WTC11 (cell line): ENCODE measurements around the gene EIF4E1B. TPM values are rescaled to one million over a fixed set of nuclear protein-coding genes. Genes with fewer than 3 reads are reported as not detected.
A peak's percentile ranks its signal among the peaks of the same experiment; 100 is the strongest.

Experiments used
- ATAC-seq: fragments of 200-7000 bp; cut with Tn5 transposase; 2 replicates; pipeline ENCODE4 v1.10.0; 2021; ENCODE audit warnings: mild to moderate bottlenecking, moderate library complexity
- CTCF ChIA-PET: fragments of 300-600 bp; sonication (Branson Sonifier 250); formaldehyde crosslinking; loops from one replicate; lab custom pipeline; 2021; ENCODE audit warnings: antibody characterized with exemption; lab: Charles Lee
- POLR2A ChIA-PET: fragments of 350-600 bp; sonication (Branson Sonifier 250); formaldehyde crosslinking; loops from one replicate; lab custom pipeline; 2021; ENCODE audit warnings: antibody characterized with exemption; lab: Charles Lee
- DNase-seq: peaks from one replicate; pipeline ENCODE4 v3.0.0; 2021; ENCODE audit warnings: low spot score
- H3K27ac Mint-ChIP-seq: 2 replicates; pipeline ENCODE4 v1.8.0; 2021; ENCODE audit warnings: mixed read lengths
- H3K27me3 Mint-ChIP-seq: 2 replicates; pipeline ENCODE4 v1.8.0; 2021; ENCODE audit warnings: low read depth, mild to moderate bottlenecking, moderate library complexity, mixed read lengths
- H3K36me3 Mint-ChIP-seq: 2 replicates; pipeline ENCODE4 v1.8.0; 2021; ENCODE audit warnings: mixed read lengths
- H3K4me1 Mint-ChIP-seq: 2 replicates; pipeline ENCODE4 v1.8.0; 2022; ENCODE audit warnings: mixed read lengths
- H3K4me3 Mint-ChIP-seq: 2 replicates; pipeline ENCODE4 v1.8.0; 2021; ENCODE audit warnings: mild to moderate bottlenecking, moderate library complexity, mixed read lengths
- H3K9me3 Mint-ChIP-seq: 2 replicates; pipeline ENCODE4 v1.8.0; 2021; ENCODE audit warnings: mixed read lengths
- ELF4 ChIP-seq: sonication (generic); formaldehyde crosslinking; IDR thresholded peaks from 2 replicates; pipeline ENCODE4 v1.8.1; 2022; ENCODE audit warnings: low read depth, mild to moderate bottlenecking, moderate library complexity, missing genetic modification reagents
- EMX1 ChIP-seq: fragments of 250-450 bp; sonication (Bioruptor Pico); IDR thresholded peaks from 2 replicates; pipeline ENCODE4 v1.8.0; 2021; ENCODE audit warnings: mild to moderate bottlenecking
- ETV6 ChIP-seq: sonication (generic); formaldehyde crosslinking; IDR thresholded peaks from 2 replicates; pipeline ENCODE4 v1.8.1; 2022; ENCODE audit warnings: mild to moderate bottlenecking, missing genetic modification reagents
- FOXK1 ChIP-seq: sonication (generic); formaldehyde crosslinking; IDR thresholded peaks from 2 replicates; pipeline ENCODE4 v1.8.0; 2022; ENCODE audit warnings: mild to moderate bottlenecking, moderate library complexity, missing genetic modification reagents
- FOXP1 ChIP-seq: sonication (generic); formaldehyde crosslinking; IDR thresholded peaks from 2 replicates; pipeline ENCODE4 v1.8.0; 2022; ENCODE audit warnings: missing genetic modification reagents, mild to moderate bottlenecking, moderate library complexity, borderline replicate concordance
- HMGA2 ChIP-seq: fragments of 250-450 bp; sonication (Bioruptor Pico); IDR thresholded peaks from 2 replicates; pipeline ENCODE4 v1.4.0; 2021; ENCODE audit warnings: mild to moderate bottlenecking, moderate library complexity
- KAT7 ChIP-seq: sonication (generic); formaldehyde crosslinking; IDR thresholded peaks from 2 replicates; pipeline ENCODE4 v1.8.1; 2023; ENCODE audit warnings: missing genetic modification reagents, mild to moderate bottlenecking, borderline replicate concordance
- MYBL2 ChIP-seq: sonication (generic); formaldehyde crosslinking; IDR thresholded peaks from 2 replicates; pipeline ENCODE4 v1.8.1; 2023; ENCODE audit warnings: mild to moderate bottlenecking, moderate library complexity, missing genetic modification reagents
- NFATC4 ChIP-seq: fragments of 250-450 bp; sonication (Bioruptor Pico); IDR thresholded peaks from 2 replicates; pipeline ENCODE4 v1.9.0; 2021; ENCODE audit warnings: mild to moderate bottlenecking
- SOX15 ChIP-seq: fragments of 250-450 bp; sonication (Bioruptor Pico); IDR thresholded peaks from 2 replicates; pipeline ENCODE4 v1.9.0; 2021; ENCODE audit warnings: mild to moderate bottlenecking
- SP1 ChIP-seq: sonication (generic); formaldehyde crosslinking; conservative IDR thresholded peaks from 2 replicates; pipeline ENCODE4 v1.8.1; 2022; ENCODE audit warnings: missing genetic modification reagents
- ZNF121 ChIP-seq: sonication (generic); formaldehyde crosslinking; IDR thresholded peaks from 2 replicates; pipeline ENCODE4 v1.8.0; 2023; ENCODE audit warnings: missing genetic modification reagents
- total RNA-seq: library from RNA; stranded (reverse); gene quantifications from 3 replicates; pipeline ENCODE4 v1.2.3, GENCODE V29; 2021
- TF ChIP-seq, protein P1 (sequence below): fragments of 250-450 bp; sonication (Bioruptor Pico); IDR thresholded peaks from 2 replicates; pipeline ENCODE4 v1.9.0; 2021; ENCODE audit warnings: moderate library complexity, mild to moderate bottlenecking, inconsistent platforms, borderline replicate concordance
- TF ChIP-seq, protein P2 (sequence below): sonication (generic); formaldehyde crosslinking; IDR thresholded peaks from 2 replicates; pipeline ENCODE4 v1.8.0; 2022; ENCODE audit warnings: mild to moderate bottlenecking, missing genetic modification reagents
- TF ChIP-seq, protein P3 (sequence below): sonication (generic); formaldehyde crosslinking; IDR thresholded peaks from 2 replicates; pipeline ENCODE4 v1.8.0; 2023; ENCODE audit warnings: missing genetic modification reagents
- TF ChIP-seq, protein P4 (sequence below): fragments of 200-600 bp; IDR thresholded peaks from 2 replicates; pipeline ENCODE4 v1.8.0; 2022; ENCODE audit warnings: antibody characterized with exemption
- TF ChIP-seq, protein P5 (sequence below): sonication (generic); formaldehyde crosslinking; IDR thresholded peaks from 2 replicates; pipeline ENCODE4 v1.8.1; 2023; ENCODE audit warnings: mild to moderate bottlenecking, missing genetic modification reagents, moderate library complexity
- TF ChIP-seq, protein P6 (sequence below): sonication (generic); formaldehyde crosslinking; IDR thresholded peaks from 2 replicates; pipeline ENCODE4 v1.8.1; 2023; ENCODE audit warnings: mild to moderate bottlenecking, missing genetic modification reagents, borderline replicate concordance

EIF4E1B gene
- total RNA-seq, 1 experiment from 2014 or later: 0.74 TPM

DNA sequence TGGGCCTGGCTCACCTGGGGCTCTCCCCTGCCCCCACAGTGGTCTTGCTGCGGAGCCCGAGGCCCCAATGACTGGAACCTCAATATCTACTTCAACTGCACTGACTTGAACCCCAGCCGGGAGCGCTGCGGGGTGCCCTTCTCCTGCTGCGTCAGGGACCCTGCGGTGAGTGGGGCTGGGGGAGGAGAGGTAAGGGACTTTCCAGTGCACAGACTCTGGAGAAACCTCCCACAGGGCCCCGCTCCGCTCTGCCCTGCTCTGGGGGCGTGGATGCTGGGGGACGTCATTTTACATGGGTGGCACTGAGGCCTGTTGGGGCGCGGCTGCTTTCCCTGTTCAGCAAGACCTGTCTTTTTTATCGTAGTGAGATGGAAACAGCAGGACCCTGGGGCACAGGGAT is 24.4 kb downstream of the EIF4E1B start (continued):
- TF ChIP-seq NFATC4 (CRISPR knock-in tag): no peak
- TF ChIP-seq, protein P1, sequence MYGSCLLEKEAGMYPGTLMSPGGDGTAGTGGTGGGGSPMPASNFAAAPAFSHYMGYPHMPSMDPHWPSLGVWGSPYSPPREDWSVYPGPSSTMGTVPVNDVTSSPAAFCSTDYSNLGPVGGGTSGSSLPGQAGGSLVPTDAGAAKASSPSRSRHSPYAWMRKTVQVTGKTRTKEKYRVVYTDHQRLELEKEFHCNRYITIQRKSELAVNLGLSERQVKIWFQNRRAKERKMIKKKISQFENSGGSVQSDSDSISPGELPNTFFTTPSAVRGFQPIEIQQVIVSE (CRISPR knock-in tag): no peak
- TF ChIP-seq, protein P2, sequence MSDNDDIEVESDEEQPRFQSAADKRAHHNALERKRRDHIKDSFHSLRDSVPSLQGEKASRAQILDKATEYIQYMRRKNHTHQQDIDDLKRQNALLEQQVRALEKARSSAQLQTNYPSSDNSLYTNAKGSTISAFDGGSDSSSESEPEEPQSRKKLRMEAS (CRISPR knock-in tag): no peak
- TF ChIP-seq KAT7 (CRISPR knock-in tag): no peak
- TF ChIP-seq MYBL2 (CRISPR knock-in tag): no peak

DNA sequence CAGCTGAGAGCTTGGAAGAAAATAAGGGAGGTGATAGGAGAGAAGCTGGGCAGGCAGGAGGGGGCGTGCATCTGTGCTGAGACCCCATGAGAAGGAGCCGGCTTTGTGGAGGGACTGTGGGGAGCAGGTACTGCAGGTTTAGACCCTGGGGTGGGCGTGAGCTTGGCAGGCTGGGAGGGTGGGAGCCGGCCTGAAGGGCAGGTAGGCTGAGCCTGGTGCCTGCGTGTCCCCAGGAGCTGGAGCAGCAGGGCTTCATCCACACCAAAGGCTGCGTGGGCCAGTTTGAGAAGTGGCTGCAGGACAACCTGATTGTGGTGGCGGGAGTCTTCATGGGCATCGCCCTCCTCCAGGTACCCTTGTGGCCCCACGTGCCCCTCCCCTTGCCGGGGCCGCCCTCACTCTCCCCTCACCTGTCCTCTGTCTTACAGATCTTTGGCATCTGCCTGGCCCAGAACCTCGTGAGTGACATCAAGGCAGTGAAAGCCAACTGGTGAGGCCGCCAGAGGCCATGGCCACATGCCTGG is 26.1 kb downstream of the EIF4E1B start:
- ChIA-PET CTCF (interaction anchor here (1.7 to 6.2 kb wide), 7 partner anchors 7 to 456 kb away, joined by 6 to 233 read pairs (median 19); partner anchors contain the start of genes HK3 and TSPAN17), POLR2A (no interaction called here)
- no peaks in the 10 kb centered on the region for H3K36me3 Mint-ChIP-seq
- H3K4me1 Mint-ChIP-seq: peaks cover 6% of the 10 kb centered on the region; the same call in 1 of the 2 replicates
- TF ChIP-seq SOX15 (CRISPR knock-in tag) (no peak), EMX1 (CRISPR knock-in tag) (no peak), ELF4 (CRISPR knock-in tag) (no peak), MYBL2 (CRISPR knock-in tag) (no peak), FOXK1 (no peak)
- TF ChIP-seq, protein P3, sequence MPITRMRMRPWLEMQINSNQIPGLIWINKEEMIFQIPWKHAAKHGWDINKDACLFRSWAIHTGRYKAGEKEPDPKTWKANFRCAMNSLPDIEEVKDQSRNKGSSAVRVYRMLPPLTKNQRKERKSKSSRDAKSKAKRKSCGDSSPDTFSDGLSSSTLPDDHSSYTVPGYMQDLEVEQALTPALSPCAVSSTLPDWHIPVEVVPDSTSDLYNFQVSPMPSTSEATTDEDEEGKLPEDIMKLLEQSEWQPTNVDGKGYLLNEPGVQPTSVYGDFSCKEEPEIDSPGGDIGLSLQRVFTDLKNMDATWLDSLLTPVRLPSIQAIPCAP (CRISPR knock-in tag): no peak
- ATAC-seq (no peak), DNase-seq (no peak)
- no peaks in the 10 kb centered on the region for H3K9me3 Mint-ChIP-seq
- no peaks in the 10 kb centered on the region for H3K27me3 Mint-ChIP-seq
- H3K27ac Mint-ChIP-seq: no peak overlapping the region
- H3K4me3 Mint-ChIP-seq: no peak overlapping the region

DNA sequence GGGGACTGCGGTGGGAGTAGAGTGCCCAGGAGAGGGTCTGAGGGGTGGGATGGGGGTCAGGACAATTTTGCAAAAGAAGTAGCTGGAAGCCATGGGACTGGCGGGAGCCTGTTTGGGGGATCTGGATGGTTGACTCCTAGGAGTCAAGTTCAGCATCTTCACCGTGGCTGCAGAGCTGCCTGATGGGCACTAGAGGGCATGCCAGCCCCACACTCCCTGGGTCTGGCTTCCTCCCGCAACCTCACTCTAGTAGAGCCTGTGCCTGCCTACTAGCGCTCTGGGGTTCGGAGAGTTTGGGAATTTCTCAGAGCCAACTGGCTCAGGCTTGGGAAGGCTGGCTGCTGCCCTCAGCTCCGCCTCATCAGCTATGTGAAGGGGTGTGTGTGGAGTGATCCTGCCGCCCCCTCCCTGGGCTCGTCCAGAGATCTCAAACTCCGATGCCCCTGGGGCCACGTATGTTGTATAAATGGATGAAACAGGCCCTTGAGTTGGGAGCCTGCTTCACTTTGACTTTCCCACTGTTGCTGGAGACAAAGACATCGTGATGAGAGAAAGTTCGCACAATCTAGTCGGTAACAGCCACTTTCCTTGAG is 27.6 kb downstream of the EIF4E1B start:
- TF ChIP-seq HMGA2 (CRISPR knock-in tag) (no peak), SP1 (CRISPR knock-in tag) (0 out of 2 replicates have a peak, but pooled peaks have one; percentile 23), ZNF121 (CRISPR knock-in tag) (peak; percentile 76; the same call in 1 of the 2 replicates), FOXP1 (peak; percentile 43; the same call in 1 of the 2 replicates), ETV6 (CRISPR knock-in tag) (no peak)
- TF ChIP-seq, protein P4, sequence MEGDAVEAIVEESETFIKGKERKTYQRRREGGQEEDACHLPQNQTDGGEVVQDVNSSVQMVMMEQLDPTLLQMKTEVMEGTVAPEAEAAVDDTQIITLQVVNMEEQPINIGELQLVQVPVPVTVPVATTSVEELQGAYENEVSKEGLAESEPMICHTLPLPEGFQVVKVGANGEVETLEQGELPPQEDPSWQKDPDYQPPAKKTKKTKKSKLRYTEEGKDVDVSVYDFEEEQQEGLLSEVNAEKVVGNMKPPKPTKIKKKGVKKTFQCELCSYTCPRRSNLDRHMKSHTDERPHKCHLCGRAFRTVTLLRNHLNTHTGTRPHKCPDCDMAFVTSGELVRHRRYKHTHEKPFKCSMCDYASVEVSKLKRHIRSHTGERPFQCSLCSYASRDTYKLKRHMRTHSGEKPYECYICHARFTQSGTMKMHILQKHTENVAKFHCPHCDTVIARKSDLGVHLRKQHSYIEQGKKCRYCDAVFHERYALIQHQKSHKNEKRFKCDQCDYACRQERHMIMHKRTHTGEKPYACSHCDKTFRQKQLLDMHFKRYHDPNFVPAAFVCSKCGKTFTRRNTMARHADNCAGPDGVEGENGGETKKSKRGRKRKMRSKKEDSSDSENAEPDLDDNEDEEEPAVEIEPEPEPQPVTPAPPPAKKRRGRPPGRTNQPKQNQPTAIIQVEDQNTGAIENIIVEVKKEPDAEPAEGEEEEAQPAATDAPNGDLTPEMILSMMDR: peak; percentile 75
- TF ChIP-seq, protein P5, sequence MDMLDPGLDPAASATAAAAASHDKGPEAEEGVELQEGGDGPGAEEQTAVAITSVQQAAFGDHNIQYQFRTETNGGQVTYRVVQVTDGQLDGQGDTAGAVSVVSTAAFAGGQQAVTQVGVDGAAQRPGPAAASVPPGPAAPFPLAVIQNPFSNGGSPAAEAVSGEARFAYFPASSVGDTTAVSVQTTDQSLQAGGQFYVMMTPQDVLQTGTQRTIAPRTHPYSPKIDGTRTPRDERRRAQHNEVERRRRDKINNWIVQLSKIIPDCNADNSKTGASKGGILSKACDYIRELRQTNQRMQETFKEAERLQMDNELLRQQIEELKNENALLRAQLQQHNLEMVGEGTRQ: no peak
- TF ChIP-seq, protein P6, sequence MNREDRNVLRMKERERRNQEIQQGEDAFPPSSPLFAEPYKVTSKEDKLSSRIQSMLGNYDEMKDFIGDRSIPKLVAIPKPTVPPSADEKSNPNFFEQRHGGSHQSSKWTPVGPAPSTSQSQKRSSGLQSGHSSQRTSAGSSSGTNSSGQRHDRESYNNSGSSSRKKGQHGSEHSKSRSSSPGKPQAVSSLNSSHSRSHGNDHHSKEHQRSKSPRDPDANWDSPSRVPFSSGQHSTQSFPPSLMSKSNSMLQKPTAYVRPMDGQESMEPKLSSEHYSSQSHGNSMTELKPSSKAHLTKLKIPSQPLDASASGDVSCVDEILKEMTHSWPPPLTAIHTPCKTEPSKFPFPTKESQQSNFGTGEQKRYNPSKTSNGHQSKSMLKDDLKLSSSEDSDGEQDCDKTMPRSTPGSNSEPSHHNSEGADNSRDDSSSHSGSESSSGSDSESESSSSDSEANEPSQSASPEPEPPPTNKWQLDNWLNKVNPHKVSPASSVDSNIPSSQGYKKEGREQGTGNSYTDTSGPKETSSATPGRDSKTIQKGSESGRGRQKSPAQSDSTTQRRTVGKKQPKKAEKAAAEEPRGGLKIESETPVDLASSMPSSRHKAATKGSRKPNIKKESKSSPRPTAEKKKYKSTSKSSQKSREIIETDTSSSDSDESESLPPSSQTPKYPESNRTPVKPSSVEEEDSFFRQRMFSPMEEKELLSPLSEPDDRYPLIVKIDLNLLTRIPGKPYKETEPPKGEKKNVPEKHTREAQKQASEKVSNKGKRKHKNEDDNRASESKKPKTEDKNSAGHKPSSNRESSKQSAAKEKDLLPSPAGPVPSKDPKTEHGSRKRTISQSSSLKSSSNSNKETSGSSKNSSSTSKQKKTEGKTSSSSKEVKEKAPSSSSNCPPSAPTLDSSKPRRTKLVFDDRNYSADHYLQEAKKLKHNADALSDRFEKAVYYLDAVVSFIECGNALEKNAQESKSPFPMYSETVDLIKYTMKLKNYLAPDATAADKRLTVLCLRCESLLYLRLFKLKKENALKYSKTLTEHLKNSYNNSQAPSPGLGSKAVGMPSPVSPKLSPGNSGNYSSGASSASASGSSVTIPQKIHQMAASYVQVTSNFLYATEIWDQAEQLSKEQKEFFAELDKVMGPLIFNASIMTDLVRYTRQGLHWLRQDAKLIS (CRISPR knock-in tag): no peak
- ATAC-seq (peak; percentile 83), DNase-seq (peak; percentile 81)
- Mint-ChIP-seq H3K4me1 (peaks cover 3% of the 10 kb centered on the region; the same call in 1 of the 2 replicates), H3K27me3 (no peaks in the 10 kb centered on the region), H3K9me3 (no peaks in the 10 kb centered on the region), H3K36me3 (no peaks in the 10 kb centered on the region), H3K4me3 (no peak overlapping the region), H3K27ac (peak overlapping the region; percentile 30; the same call in 1 of the 2 replicates)
- ChIA-PET POLR2A (interaction anchor here (1.4 kb wide), 2 partner anchors 10 to 11 kb away, joined by 3 read pairs; partner anchors contain the start of gene TSPAN17), CTCF (interaction anchor here (0.5 to 6.2 kb wide), 33 partner anchors 8 to 1593 kb away, joined by 3 to 233 read pairs (median 4); partner anchors contain the start of genes CDHR2, EIF4E1B, HK3 and SNCB)
